GM10248 (cell line): Measurements from ENCODE around the gene TMEM117.

Source experiments
- CTCF ChIA-PET: fragments of 300-600 bp; sonication (Branson Sonifier 250); formaldehyde crosslinking; extraction: SDS; loops from one replicate; lab custom pipeline; 2021; ENCODE audit warnings: antibody characterized with exemption; lab: Yijun Ruan, JAX
- POLR2A ChIA-PET: fragments of 350-650 bp; sonication (Branson Sonifier 250); formaldehyde crosslinking; extraction: SDS; loops from one replicate; lab custom pipeline; 2020; ENCODE audit warnings: antibody characterized with exemption; lab: Yijun Ruan, JAX
- DNase-seq: peaks from one replicate; pipeline ENCODE4 v3.0.0; 2012; ENCODE audit errors: extremely low spot score
- CTCF ChIP-seq: IDR thresholded peaks from 2 replicates; pipeline ENCODE4 v1.5.1; 2012; ENCODE audit warnings: mild to moderate bottlenecking, low read depth; ENCODE audit errors: extremely low read depth, missing control alignments, control extremely low read depth

Gene TMEM117

GRCh38 chr12:44000309-44000952 is 164.6 kb downstream of the TMEM117 start:
- POLR2A ChIA-PET = no interaction called here
- CTCF ChIA-PET = interaction anchor here (0.7 to 4.2 kb wide), 15 partner anchors 8 to 948 kb away, joined by 3 to 20 read pairs (median 4); no protein-coding TSS in a partner anchor
- peak; percentile 47 for DNase-seq
- TF ChIP-seq CTCF = peak; percentile 39

GRCh38 chr12:44002607-44003006 is 166.7 kb downstream of the TMEM117 start:
- no peak for DNase-seq
- ChIA-PET POLR2A (no interaction called here), CTCF (interaction anchor here (2.3 to 4.2 kb wide), 4 partner anchors 11 to 928 kb away, joined by 9 to 20 read pairs (median 12); no protein-coding TSS in a partner anchor)
- no peak for TF ChIP-seq CTCF

GRCh38 chr12:44003721-44004120 is 167.8 kb downstream of the TMEM117 start:
- ChIA-PET CTCF (interaction anchor here (2.5 kb wide), 1 partner anchor 10 kb away, joined by 8 read pairs; no protein-coding TSS in a partner anchor), POLR2A (no interaction called here)
- TF ChIP-seq CTCF = no peak
- DNase-seq = no peak

GRCh38 chr12:44015333-44015941 is 179.6 kb downstream of the TMEM117 start:
- POLR2A ChIA-PET = no interaction called here
- peak; percentile 47 for TF ChIP-seq CTCF
- peak; percentile 21 for DNase-seq
- CTCF ChIA-PET = interaction anchor here (0.6 to 3.1 kb wide), 16 partner anchors 8 to 934 kb away, joined by 3 to 21 read pairs (median 4); no protein-coding TSS in a partner anchor

GRCh38 chr12:44017216-44017615 is 181.3 kb downstream of the TMEM117 start:
- ChIA-PET POLR2A (no interaction called here), CTCF (interaction anchor here (2.7 to 3.1 kb wide), 2 partner anchors 10 to 932 kb away, joined by 11 to 15 read pairs; no protein-coding TSS in a partner anchor)
- TF ChIP-seq CTCF = no peak
- DNase-seq = no peak

GRCh38 chr12:44019118-44019517 is 183.2 kb downstream of the TMEM117 start:
- no peak for TF ChIP-seq CTCF
- CTCF ChIA-PET = interaction anchor here (1.5 kb wide), 1 partner anchor 19 kb away, joined by 3 read pairs; no protein-coding TSS in a partner anchor
- POLR2A ChIA-PET = no interaction called here
- DNase-seq = no peak
